ENCODE measurements around the gene PKN1. TPM values are rescaled to one million over a fixed set of nuclear protein-coding genes. Genes with fewer than 3 reads are reported as not detected.

Gene PKN1
- total RNA-seq, 2 donors from 2014 or later = 54.3 to 255 TPM

GRCh38 chr19:14472202-14472938 is 39.3 kb downstream of the PKN1 start:
- Histone ChIP-seq H3K36me3 (no peaks in the 10 kb centered on the region), H3K27me3 (replicated peaks; ENCODE audit: insufficient read depth) (no peaks in the 10 kb centered on the region), H3K27ac (no peak overlapping the region), H3K4me1 (replicated peaks) (peaks cover 10% of the 10 kb centered on the region), H3K4me3 (no peak overlapping the region), H3K9me3 (no peaks in the 10 kb centered on the region)
- no peak for DNase-seq (ENCODE audit: low spot score)
- TF ChIP-seq POLR2AphosphoS5 (IDR thresholded peaks at IDR 0.05) (peak; percentile 21), POLR2A (IDR thresholded peaks at IDR 0.05) (no peak)
- TF ChIP-seq, protein P1, sequence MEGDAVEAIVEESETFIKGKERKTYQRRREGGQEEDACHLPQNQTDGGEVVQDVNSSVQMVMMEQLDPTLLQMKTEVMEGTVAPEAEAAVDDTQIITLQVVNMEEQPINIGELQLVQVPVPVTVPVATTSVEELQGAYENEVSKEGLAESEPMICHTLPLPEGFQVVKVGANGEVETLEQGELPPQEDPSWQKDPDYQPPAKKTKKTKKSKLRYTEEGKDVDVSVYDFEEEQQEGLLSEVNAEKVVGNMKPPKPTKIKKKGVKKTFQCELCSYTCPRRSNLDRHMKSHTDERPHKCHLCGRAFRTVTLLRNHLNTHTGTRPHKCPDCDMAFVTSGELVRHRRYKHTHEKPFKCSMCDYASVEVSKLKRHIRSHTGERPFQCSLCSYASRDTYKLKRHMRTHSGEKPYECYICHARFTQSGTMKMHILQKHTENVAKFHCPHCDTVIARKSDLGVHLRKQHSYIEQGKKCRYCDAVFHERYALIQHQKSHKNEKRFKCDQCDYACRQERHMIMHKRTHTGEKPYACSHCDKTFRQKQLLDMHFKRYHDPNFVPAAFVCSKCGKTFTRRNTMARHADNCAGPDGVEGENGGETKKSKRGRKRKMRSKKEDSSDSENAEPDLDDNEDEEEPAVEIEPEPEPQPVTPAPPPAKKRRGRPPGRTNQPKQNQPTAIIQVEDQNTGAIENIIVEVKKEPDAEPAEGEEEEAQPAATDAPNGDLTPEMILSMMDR (IDR thresholded peaks at IDR 0.05) = peak; percentile 85 to 95 (median 90)
- 8% methylated on average over 59 of the region's 66 CpGs for WGBS
- intact Hi-C loops (cut with DNase I) = loop anchor here (10.0 kb wide), 1 partner anchor 328 kb away; no protein-coding TSS in a partner anchor

GRCh38 chr19:14473073-14473977 is 40.2 kb downstream of the PKN1 start:
- intact Hi-C loops (cut with DNase I) = loop anchor here (10.0 kb wide), 1 partner anchor 329 kb away; no protein-coding TSS in a partner anchor
- no peak for DNase-seq (ENCODE audit: low spot score)
- H3K9me3 ChIP-seq = no peaks in the 10 kb centered on the region
- no peaks in the 10 kb centered on the region for H3K36me3 ChIP-seq
- no peaks in the 10 kb centered on the region for H3K27me3 ChIP-seq (replicated peaks; ENCODE audit: insufficient read depth)
- WGBS = 32% methylated on average over 89 of the region's 97 CpGs
- no peak overlapping the region for H3K27ac ChIP-seq
- H3K4me1 ChIP-seq (replicated peaks) = peaks cover 10% of the 10 kb centered on the region
- peak overlapping the region in 1 of 2 donors; percentile 10 for H3K4me3 ChIP-seq
- TF ChIP-seq, protein P1 (IDR thresholded peaks at IDR 0.05) = no peak
- TF ChIP-seq POLR2AphosphoS5 (IDR thresholded peaks at IDR 0.05) (no peak), POLR2A (IDR thresholded peaks at IDR 0.05) (no peak)

DNA sequence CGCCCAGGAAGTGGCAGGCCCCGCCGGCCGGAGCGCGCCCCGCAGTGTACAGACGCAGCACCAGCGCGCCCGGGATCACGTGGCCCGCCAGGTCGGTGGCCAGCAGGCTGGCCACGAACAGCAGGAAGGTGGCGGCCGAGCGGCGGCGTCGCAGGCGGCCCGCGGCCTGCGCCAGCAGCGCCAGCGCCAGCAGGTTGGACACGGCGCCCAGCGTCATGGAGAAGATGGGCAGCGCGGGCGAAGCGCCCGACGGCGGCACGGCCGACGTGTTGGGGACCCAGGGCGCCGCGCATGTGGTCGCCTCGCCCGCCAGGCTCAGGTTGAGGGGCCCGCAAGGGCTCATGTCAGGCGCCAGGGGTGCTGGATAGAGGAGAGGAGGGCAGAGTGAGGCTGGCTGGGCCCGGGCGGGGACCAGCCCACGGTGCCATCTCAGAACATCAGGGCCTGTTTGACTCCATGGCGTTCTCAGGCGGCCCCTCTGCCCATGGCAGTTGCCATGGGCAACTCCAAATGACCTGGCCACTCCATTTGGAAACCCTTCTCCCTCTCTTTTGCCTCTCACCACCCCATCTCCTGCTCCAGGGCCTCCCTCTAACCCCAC is 41.0 kb downstream of the PKN1 start:
- no peak for DNase-seq (ENCODE audit: low spot score)
- peaks cover 10% of the 10 kb centered on the region for H3K4me1 ChIP-seq (replicated peaks)
- TF ChIP-seq, protein P1 (IDR thresholded peaks at IDR 0.05) = peak in 1 of 4 experiments; percentile 10
- TF ChIP-seq POLR2AphosphoS5 (IDR thresholded peaks at IDR 0.05) = no peak
- no peak for TF ChIP-seq POLR2A (IDR thresholded peaks at IDR 0.05)
- H3K27me3 ChIP-seq (replicated peaks; ENCODE audit: insufficient read depth) = no peaks in the 10 kb centered on the region
- intact Hi-C loops (cut with DNase I) = loop anchor here (10.0 kb wide), 1 partner anchor 329 kb away; no protein-coding TSS in a partner anchor
- no peaks in the 10 kb centered on the region for H3K36me3 ChIP-seq
- H3K27ac ChIP-seq = no peak overlapping the region
- no peaks in the 10 kb centered on the region for H3K9me3 ChIP-seq
- H3K4me3 ChIP-seq = peak overlapping the region in 1 of 2 donors; percentile 10
- 33% methylated on average over 41 of the region's 53 CpGs for WGBS

DNA sequence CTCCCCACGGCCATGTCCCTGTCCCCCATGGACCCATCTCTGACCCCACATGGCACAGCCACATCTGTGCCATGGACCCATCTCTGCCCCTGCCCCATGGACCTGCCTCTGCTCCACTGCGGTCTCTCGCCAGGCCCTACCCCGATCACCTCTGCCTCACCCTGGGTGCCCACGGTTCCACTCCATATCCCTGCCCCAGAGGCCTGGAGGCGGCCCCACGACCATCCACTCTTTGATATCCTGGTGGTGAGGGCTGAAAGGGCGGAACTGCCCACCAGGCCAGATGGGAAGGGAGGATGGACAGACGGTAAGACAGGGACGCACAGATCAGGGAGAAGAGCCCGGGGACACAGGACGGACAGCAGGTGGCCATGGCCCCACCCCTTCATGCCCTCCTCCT is 41.7 kb downstream of the PKN1 start:
- peaks cover 10% of the 10 kb centered on the region for H3K4me1 ChIP-seq (replicated peaks)
- no peak for DNase-seq (ENCODE audit: low spot score)
- no peak overlapping the region for H3K27ac ChIP-seq
- H3K9me3 ChIP-seq = no peaks in the 10 kb centered on the region
- TF ChIP-seq, protein P1 (IDR thresholded peaks at IDR 0.05) = no peak
- no peak for TF ChIP-seq POLR2AphosphoS5 (IDR thresholded peaks at IDR 0.05)
- no peak overlapping the region for H3K4me3 ChIP-seq
- no peaks in the 10 kb centered on the region for H3K27me3 ChIP-seq (replicated peaks; ENCODE audit: insufficient read depth)
- intact Hi-C loops (cut with DNase I) = loop anchor here (10.0 kb wide), 1 partner anchor 330 kb away; no protein-coding TSS in a partner anchor
- 44% methylated on average over 12 of the region's 12 CpGs for WGBS
- H3K36me3 ChIP-seq = no peaks in the 10 kb centered on the region
